Tibial nerve (tissue), 3 donors: ENCODE results near the gene ANKAR.

Experiments
- POLR2A ChIP-seq, 2 donors: fragments of 450-650 bp; IDR thresholded peaks; one replicate each; pipeline ENCODE4 v1.6.1; 2017; ENCODE audit warnings: antibody characterized with exemption in 2 of 2, mild to moderate bottlenecking in 2 of 2, moderate library complexity in 2 of 2
- TF ChIP-seq, protein P1 (sequence below), 5 experiments: fragments of 200-600 bp in 3 of 5; fragments of 450-650 bp in 2 of 5; sonication (generic) in 3 of 5; IDR thresholded peaks; one replicate each; pipeline ENCODE4 v1.5.1; 2016 to 2019; ENCODE audit warnings: antibody characterized with exemption in 5 of 5, mild to moderate bottlenecking in 3 of 5, moderate library complexity in 2 of 5

- TF ChIP-seq, protein P1, sequence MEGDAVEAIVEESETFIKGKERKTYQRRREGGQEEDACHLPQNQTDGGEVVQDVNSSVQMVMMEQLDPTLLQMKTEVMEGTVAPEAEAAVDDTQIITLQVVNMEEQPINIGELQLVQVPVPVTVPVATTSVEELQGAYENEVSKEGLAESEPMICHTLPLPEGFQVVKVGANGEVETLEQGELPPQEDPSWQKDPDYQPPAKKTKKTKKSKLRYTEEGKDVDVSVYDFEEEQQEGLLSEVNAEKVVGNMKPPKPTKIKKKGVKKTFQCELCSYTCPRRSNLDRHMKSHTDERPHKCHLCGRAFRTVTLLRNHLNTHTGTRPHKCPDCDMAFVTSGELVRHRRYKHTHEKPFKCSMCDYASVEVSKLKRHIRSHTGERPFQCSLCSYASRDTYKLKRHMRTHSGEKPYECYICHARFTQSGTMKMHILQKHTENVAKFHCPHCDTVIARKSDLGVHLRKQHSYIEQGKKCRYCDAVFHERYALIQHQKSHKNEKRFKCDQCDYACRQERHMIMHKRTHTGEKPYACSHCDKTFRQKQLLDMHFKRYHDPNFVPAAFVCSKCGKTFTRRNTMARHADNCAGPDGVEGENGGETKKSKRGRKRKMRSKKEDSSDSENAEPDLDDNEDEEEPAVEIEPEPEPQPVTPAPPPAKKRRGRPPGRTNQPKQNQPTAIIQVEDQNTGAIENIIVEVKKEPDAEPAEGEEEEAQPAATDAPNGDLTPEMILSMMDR (IDR thresholded peaks at IDR 0.05), result no peak
- no peak for TF ChIP-seq POLR2A (IDR thresholded peaks at IDR 0.05)
Measured at GRCh38 chr2:189648846-189649509, 25.5 kb upstream of the ANKAR start.
